Endodermal cell (in vitro differentiated cells): Measurements from ENCODE around the gene NMRK2. TPM values are rescaled to one million over a fixed set of nuclear protein-coding genes. Genes with fewer than 3 reads are reported as not detected.

Source experiments
- DNase-seq: peaks from one replicate; pipeline ENCODE4 v3.0.0-alpha.2; 2017
- H3K27ac ChIP-seq: 2 replicates; pipeline ENCODE4 v1.5.1; 2013; ENCODE audit warnings: mild to moderate bottlenecking, low read depth, low read length, moderate library complexity
- H3K27me3 ChIP-seq: 2 replicates; pipeline ENCODE4 v1.6.1; 2013; ENCODE audit warnings: mild to moderate bottlenecking, low read length, moderate library complexity; ENCODE audit not compliant: insufficient read depth, control insufficient read depth, poor library complexity, severe bottlenecking
- H3K36me3 ChIP-seq: 2 replicates; pipeline ENCODE4 v1.7.0; 2013; ENCODE audit warnings: mild to moderate bottlenecking, low read length, moderate library complexity; ENCODE audit not compliant: control insufficient read depth, insufficient read depth
- H3K4me1 ChIP-seq: one replicate; pipeline ENCODE4 v1.7.0; 2013; ENCODE audit warnings: low read length; ENCODE audit not compliant: control insufficient read depth, insufficient read depth
- H3K4me3 ChIP-seq: 2 replicates; pipeline ENCODE4 v1.5.1; 2013; ENCODE audit warnings: mild to moderate bottlenecking, low read length, moderate library complexity
- H3K9ac ChIP-seq: 2 replicates; pipeline ENCODE4 v1.6.1; 2013; ENCODE audit warnings: mild to moderate bottlenecking, low read length, moderate library complexity; ENCODE audit not compliant: poor library complexity, severe bottlenecking; ENCODE audit errors: extremely low read depth
- H3K9me3 ChIP-seq: 2 replicates; pipeline ENCODE4 v1.6.1; 2013; ENCODE audit warnings: mild to moderate bottlenecking, low read length, moderate library complexity; ENCODE audit not compliant: control insufficient read depth
- H3K27ac Mint-ChIP-seq: 2 replicates; pipeline ENCODE4 v1.8.0; 2020; ENCODE audit warnings: mixed read lengths
- H3K27me3 Mint-ChIP-seq: 2 replicates; pipeline ENCODE4 v1.8.0; 2021; ENCODE audit warnings: mild to moderate bottlenecking, mixed read lengths; ENCODE audit not compliant: insufficient read depth
- H3K36me3 Mint-ChIP-seq: 2 replicates; pipeline ENCODE4 v1.8.0; 2020; ENCODE audit warnings: low read depth, mixed read lengths
- H3K4me1 Mint-ChIP-seq: 2 replicates; pipeline ENCODE4 v1.8.0; 2020; ENCODE audit warnings: mixed read lengths
- H3K4me3 Mint-ChIP-seq: 2 replicates; pipeline ENCODE4 v1.8.0; 2020; ENCODE audit warnings: mild to moderate bottlenecking, moderate library complexity, mixed read lengths
- H3K9me3 Mint-ChIP-seq: 2 replicates; pipeline ENCODE4 v1.8.0; 2020; ENCODE audit warnings: mild to moderate bottlenecking, mixed read lengths
- CTCF ChIP-seq: fragments of 200-600 bp; sonication (generic); conservative IDR thresholded peaks from 2 replicates; pipeline ENCODE4 v1.5.0; 2021; ENCODE audit warnings: antibody characterized with exemption, mild to moderate bottlenecking
- WGBS, 2 experiments: methylation state at CpG; one replicate each; pipeline versions ENCODE4 v1.1.5 to v1.1.7; 2013; ENCODE audit warnings: missing lambda C conversion rate in 2 of 2, mixed read lengths in 1 of 2; ENCODE audit not compliant: insufficient coverage in 1 of 2, insufficient read length in 1 of 2; 5-methylcytosine and 5-hydroxymethylcytosine counted together
- total RNA-seq, 2 donors: library from RNA; stranded (reverse); fragmentation: NEBNext Ultra II Directional in 1 of 2; extraction: Animal tissue kit (Norgen Biotek cat#: 25700) in 1 of 2; gene quantifications; 2 replicates in 1 of 2; 3 replicates in 1 of 2; pipeline ENCODE4 v1.2.1, GENCODE V29; 2021

The NMRK2 gene
- total RNA-seq, 2 donors from 2014 or later, result 22.1 to 36.4 TPM

GRCh38 chr19:3914199-3914598 is 18.7 kb upstream of the NMRK2 start:
- Mint-ChIP-seq H3K4me1 (no peaks in the 10 kb centered on the region), H3K4me3 (no peak overlapping the region), H3K27me3 (no peaks in the 10 kb centered on the region), H3K27ac (no peak overlapping the region), H3K9me3 (peaks cover 19% of the 10 kb centered on the region), H3K36me3 (peaks cover 10% of the 10 kb centered on the region)
- TF ChIP-seq CTCF, result no peak
- Histone ChIP-seq H3K9ac (no peak overlapping the region), H3K27ac (no peak overlapping the region), H3K36me3 (no peaks in the 10 kb centered on the region), H3K4me1 (no peaks in the 10 kb centered on the region), H3K4me3 (no peak overlapping the region), H3K27me3 (no peaks in the 10 kb centered on the region), H3K9me3 (peaks cover 11% of the 10 kb centered on the region)
- DNase-seq, result no peak
- WGBS, 2 experiments, result 91 to 93% methylated on average over 3 to 9 of the region's 9 CpGs

GRCh38 chr19:3916033-3916432 is 16.8 kb upstream of the NMRK2 start:
- no peaks in the 10 kb centered on the region for H3K4me1 Mint-ChIP-seq
- 90 to 100% methylated on average over 4 to 5 of the region's 5 CpGs for WGBS, 2 experiments
- no peaks in the 10 kb centered on the region for H3K27me3 Mint-ChIP-seq
- peaks cover 5% of the 10 kb centered on the region for H3K9me3 ChIP-seq
- no peaks in the 10 kb centered on the region for H3K27me3 ChIP-seq
- H3K27ac ChIP-seq, result no peak overlapping the region
- H3K36me3 ChIP-seq, result no peaks in the 10 kb centered on the region
- H3K4me3 Mint-ChIP-seq, result no peak overlapping the region
- H3K4me1 ChIP-seq, result no peaks in the 10 kb centered on the region
- peaks cover 9% of the 10 kb centered on the region for H3K9me3 Mint-ChIP-seq
- no peak for TF ChIP-seq CTCF
- H3K36me3 Mint-ChIP-seq, result peaks cover 10% of the 10 kb centered on the region
- DNase-seq, result no peak
- H3K27ac Mint-ChIP-seq, result no peak overlapping the region
- no peak overlapping the region for H3K4me3 ChIP-seq
- no peak overlapping the region for H3K9ac ChIP-seq

- peaks cover 10% of the 10 kb centered on the region for H3K36me3 Mint-ChIP-seq
- no peaks in the 10 kb centered on the region for H3K4me1 Mint-ChIP-seq
- H3K9me3 Mint-ChIP-seq, result peaks cover 9% of the 10 kb centered on the region
- WGBS, 2 experiments, result 92% methylated on average over 7 to 8 of the region's 8 CpGs
- no peaks in the 10 kb centered on the region for H3K27me3 ChIP-seq
- no peak overlapping the region for H3K4me3 Mint-ChIP-seq
- H3K27ac Mint-ChIP-seq, result no peak overlapping the region
- no peaks in the 10 kb centered on the region for H3K4me1 ChIP-seq
- H3K9me3 ChIP-seq, result peaks cover 5% of the 10 kb centered on the region
- no peak for TF ChIP-seq CTCF
- H3K9ac ChIP-seq, result no peak overlapping the region
- peak overlapping the region; percentile 60 for H3K4me3 ChIP-seq
- H3K27ac ChIP-seq, result no peak overlapping the region
- H3K27me3 Mint-ChIP-seq, result no peaks in the 10 kb centered on the region
- no peaks in the 10 kb centered on the region for H3K36me3 ChIP-seq
- DNase-seq, result no peak
Measured at GRCh38 chr19:3919793-3920192, 13.1 kb upstream of the NMRK2 start.
